ENCODE data around the gene RTEL1. TPM values are rescaled to one million over a fixed set of nuclear protein-coding genes. Genes with fewer than 3 reads are reported as not detected.

RTEL1 gene
- polyA plus RNA-seq, 1 of the 3 experiments (the other 2 are of a cell fraction) = 9.9 TPM

DNA sequence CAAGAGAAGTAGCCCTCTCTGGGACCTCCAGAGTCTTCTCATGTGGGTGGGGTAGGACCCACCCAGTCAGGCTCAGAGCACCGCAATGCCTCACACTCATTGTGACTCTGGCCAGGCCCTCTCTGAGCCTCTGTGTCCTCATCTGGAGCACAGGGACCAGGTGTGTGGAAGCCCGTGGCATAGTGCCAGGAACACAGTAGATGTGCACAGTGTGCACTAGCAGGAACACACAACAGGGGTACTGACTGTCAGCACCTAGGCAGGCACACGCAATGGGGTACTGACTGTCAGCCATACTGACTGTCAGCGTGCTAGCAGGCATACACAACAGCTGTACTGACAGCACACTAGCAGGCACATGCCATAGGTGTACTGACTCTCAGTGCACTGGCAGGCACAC is 2.9 kb upstream of the RTEL1 start:
- no peak overlapping the region; a peak in 1 of 4 replicates for H3K27ac ChIP-seq (ENCODE audit: low read depth in 2 of 2, low read length in 1 of 2)
- TF ChIP-seq, protein P1, sequence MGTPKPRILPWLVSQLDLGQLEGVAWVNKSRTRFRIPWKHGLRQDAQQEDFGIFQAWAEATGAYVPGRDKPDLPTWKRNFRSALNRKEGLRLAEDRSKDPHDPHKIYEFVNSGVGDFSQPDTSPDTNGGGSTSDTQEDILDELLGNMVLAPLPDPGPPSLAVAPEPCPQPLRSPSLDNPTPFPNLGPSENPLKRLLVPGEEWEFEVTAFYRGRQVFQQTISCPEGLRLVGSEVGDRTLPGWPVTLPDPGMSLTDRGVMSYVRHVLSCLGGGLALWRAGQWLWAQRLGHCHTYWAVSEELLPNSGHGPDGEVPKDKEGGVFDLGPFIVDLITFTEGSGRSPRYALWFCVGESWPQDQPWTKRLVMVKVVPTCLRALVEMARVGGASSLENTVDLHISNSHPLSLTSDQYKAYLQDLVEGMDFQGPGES (IDR thresholded peaks at IDR 0.05; ENCODE audit: low read depth, low read length) = no peak
- TF ChIP-seq GATA2 (CRISPR knock-in tag; IDR thresholded peaks at IDR 0.05) (no peak), NRF1 (IDR thresholded peaks at IDR 0.05; ENCODE audit: low read depth, low read length) (no peak), SMC3 (IDR thresholded peaks at IDR 0.05; ENCODE audit: low read depth, low read length) (no peak), ELF1 (IDR thresholded peaks at IDR 0.05) (no peak), JUND (IDR thresholded peaks at IDR 0.05) (no peak), RXRA (IDR thresholded peaks at IDR 0.05; ENCODE audit: borderline replicate concordance, low read depth) (no peak), FOXJ3 (CRISPR knock-in tag; IDR thresholded peaks at IDR 0.05) (no peak), TCF12 (IDR thresholded peaks at IDR 0.05) (no peak), MXI1 (IDR thresholded peaks at IDR 0.05; ENCODE audit: low read depth, low read length) (no peak)
- TF ChIP-seq, protein P2, sequence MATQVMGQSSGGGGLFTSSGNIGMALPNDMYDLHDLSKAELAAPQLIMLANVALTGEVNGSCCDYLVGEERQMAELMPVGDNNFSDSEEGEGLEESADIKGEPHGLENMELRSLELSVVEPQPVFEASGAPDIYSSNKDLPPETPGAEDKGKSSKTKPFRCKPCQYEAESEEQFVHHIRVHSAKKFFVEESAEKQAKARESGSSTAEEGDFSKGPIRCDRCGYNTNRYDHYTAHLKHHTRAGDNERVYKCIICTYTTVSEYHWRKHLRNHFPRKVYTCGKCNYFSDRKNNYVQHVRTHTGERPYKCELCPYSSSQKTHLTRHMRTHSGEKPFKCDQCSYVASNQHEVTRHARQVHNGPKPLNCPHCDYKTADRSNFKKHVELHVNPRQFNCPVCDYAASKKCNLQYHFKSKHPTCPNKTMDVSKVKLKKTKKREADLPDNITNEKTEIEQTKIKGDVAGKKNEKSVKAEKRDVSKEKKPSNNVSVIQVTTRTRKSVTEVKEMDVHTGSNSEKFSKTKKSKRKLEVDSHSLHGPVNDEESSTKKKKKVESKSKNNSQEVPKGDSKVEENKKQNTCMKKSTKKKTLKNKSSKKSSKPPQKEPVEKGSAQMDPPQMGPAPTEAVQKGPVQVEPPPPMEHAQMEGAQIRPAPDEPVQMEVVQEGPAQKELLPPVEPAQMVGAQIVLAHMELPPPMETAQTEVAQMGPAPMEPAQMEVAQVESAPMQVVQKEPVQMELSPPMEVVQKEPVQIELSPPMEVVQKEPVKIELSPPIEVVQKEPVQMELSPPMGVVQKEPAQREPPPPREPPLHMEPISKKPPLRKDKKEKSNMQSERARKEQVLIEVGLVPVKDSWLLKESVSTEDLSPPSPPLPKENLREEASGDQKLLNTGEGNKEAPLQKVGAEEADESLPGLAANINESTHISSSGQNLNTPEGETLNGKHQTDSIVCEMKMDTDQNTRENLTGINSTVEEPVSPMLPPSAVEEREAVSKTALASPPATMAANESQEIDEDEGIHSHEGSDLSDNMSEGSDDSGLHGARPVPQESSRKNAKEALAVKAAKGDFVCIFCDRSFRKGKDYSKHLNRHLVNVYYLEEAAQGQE (IDR thresholded peaks at IDR 0.05; ENCODE audit: low read depth, low read length) = no peak
- TF ChIP-seq, protein P3, sequence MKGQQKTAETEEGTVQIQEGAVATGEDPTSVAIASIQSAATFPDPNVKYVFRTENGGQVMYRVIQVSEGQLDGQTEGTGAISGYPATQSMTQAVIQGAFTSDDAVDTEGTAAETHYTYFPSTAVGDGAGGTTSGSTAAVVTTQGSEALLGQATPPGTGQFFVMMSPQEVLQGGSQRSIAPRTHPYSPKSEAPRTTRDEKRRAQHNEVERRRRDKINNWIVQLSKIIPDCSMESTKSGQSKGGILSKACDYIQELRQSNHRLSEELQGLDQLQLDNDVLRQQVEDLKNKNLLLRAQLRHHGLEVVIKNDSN (IDR thresholded peaks at IDR 0.05; ENCODE audit: borderline replicate concordance, low read depth) = no peak
- TF ChIP-seq, protein P4, sequence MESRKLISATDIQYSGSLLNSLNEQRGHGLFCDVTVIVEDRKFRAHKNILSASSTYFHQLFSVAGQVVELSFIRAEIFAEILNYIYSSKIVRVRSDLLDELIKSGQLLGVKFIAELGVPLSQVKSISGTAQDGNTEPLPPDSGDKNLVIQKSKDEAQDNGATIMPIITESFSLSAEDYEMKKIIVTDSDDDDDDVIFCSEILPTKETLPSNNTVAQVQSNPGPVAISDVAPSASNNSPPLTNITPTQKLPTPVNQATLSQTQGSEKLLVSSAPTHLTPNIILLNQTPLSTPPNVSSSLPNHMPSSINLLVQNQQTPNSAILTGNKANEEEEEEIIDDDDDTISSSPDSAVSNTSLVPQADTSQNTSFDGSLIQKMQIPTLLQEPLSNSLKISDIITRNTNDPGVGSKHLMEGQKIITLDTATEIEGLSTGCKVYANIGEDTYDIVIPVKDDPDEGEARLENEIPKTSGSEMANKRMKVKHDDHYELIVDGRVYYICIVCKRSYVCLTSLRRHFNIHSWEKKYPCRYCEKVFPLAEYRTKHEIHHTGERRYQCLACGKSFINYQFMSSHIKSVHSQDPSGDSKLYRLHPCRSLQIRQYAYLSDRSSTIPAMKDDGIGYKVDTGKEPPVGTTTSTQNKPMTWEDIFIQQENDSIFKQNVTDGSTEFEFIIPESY (IDR thresholded peaks at IDR 0.05; ENCODE audit: borderline replicate concordance, low read depth) = no peak
- H3K4me2 ChIP-seq = no peak overlapping the region
- 90% methylated on average over 2 of the region's 4 CpGs for WGBS (ENCODE audit: low lambda C conversion rate)
- H3F3A ChIP-seq (replicated peaks; ENCODE audit: insufficient read depth) = peaks cover 8% of the 10 kb centered on the region
- no peak overlapping the region for H2AFZ ChIP-seq (ENCODE audit: low read depth)
- H3K9me3 ChIP-seq = no peaks in the 10 kb centered on the region
- H3K79me2 ChIP-seq (ENCODE audit: insufficient read depth) = peaks cover 32% of the 10 kb centered on the region
- peaks cover 13 to 36% of the 10 kb centered on the region in 2 experiments; a peak in 2 of 4 replicates for H3K4me1 ChIP-seq (ENCODE audit: control insufficient read depth in 1 of 2, insufficient read depth in 2 of 2, low read depth in 1 of 2, low read length in 1 of 2)
- no peak for DNase-seq
- CTCF ChIA-PET = interaction anchor here (5.5 kb wide), 1 partner anchor 117 kb away, joined by 27 read pairs; the partner anchor contains the start of gene PTK6
- no peaks in the 10 kb centered on the region for H3K27me3 ChIP-seq (ENCODE audit: insufficient read depth)
- H3K9ac ChIP-seq = no peak overlapping the region
- H3K9me2 ChIP-seq = no peaks in the 10 kb centered on the region
- no peak overlapping the region for H3K4me3 ChIP-seq (ENCODE audit: low read depth in 2 of 2, low read length in 1 of 2)
- H3K36me3 ChIP-seq (replicated peaks in 1 of 2; ENCODE audit: control insufficient read depth in 1 of 2, insufficient read depth in 2 of 2, low read length in 1 of 2) = no peaks in the 10 kb centered on the region
- POLR2A ChIA-PET = no interaction called here
- peaks cover 14% of the 10 kb centered on the region for H4K20me1 ChIP-seq (ENCODE audit: insufficient read depth)

Data from SK-N-SH (cell line).